MCF 10A (cell line): ENCODE measurements around the gene POLR2E. TPM values are rescaled to one million over a fixed set of nuclear protein-coding genes. Genes with fewer than 3 reads are reported as not detected.

Experiments used
- BruUV-seq: library from RNA; stranded (reverse); fragments of 400-500 nt; replicated peaks from 2 replicates; lab custom pipeline; 2021; lab: Mats Ljungman, UMichigan
- CTCF ChIA-PET: fragments of 300-600 bp; sonication (Branson Sonifier 250); formaldehyde crosslinking; extraction: SDS; loops from one replicate; lab custom pipeline; 2021; ENCODE audit warnings: antibody characterized with exemption, inconsistent platforms; lab: Yijun Ruan, JAX
- POLR2A ChIA-PET: fragments of 300-600, 350-650 bp; sonication (Branson Sonifier 250); formaldehyde crosslinking; extraction: SDS; loops from one replicate; lab custom pipeline; 2020; ENCODE audit warnings: antibody characterized with exemption, inconsistent platforms; lab: Yijun Ruan, JAX
- DNase-seq: peaks from one replicate; pipeline ENCODE4 v3.0.0-alpha.2; 2018; ENCODE audit not compliant: unreplicated experiment
- H3K27ac Mint-ChIP-seq: one replicate; pipeline ENCODE4 v1.8.0; 2022; ENCODE audit warnings: mild to moderate bottlenecking, low read depth, mixed read lengths; ENCODE audit not compliant: unreplicated experiment
- H3K27me3 Mint-ChIP-seq: one replicate; pipeline ENCODE4 v1.8.0; 2022; ENCODE audit warnings: mixed read lengths; ENCODE audit not compliant: insufficient read depth, unreplicated experiment
- H3K36me3 Mint-ChIP-seq: one replicate; pipeline ENCODE4 v1.8.0; 2022; ENCODE audit warnings: mild to moderate bottlenecking, moderate library complexity, mixed read lengths; ENCODE audit not compliant: insufficient read depth, unreplicated experiment
- H3K4me1 Mint-ChIP-seq: one replicate; pipeline ENCODE4 v1.8.0; 2022; ENCODE audit warnings: mixed read lengths; ENCODE audit not compliant: insufficient read depth, unreplicated experiment
- H3K4me3 Mint-ChIP-seq: one replicate; pipeline ENCODE4 v1.8.0; 2022; ENCODE audit warnings: mild to moderate bottlenecking, moderate library complexity, mixed read lengths; ENCODE audit not compliant: unreplicated experiment
- H3K9me3 Mint-ChIP-seq: one replicate; pipeline ENCODE4 v1.8.0; 2022; ENCODE audit warnings: mixed read lengths; ENCODE audit not compliant: unreplicated experiment
- CTCF ChIP-seq: fragments of 200-600 bp; IDR thresholded peaks from one replicate; pipeline ENCODE4 v1.8.0; 2022; ENCODE audit warnings: antibody characterized with exemption, mild to moderate bottlenecking; ENCODE audit not compliant: unreplicated experiment
- intact Hi-C: fragments of 100-400 bp; cut with micrococcal nuclease; formaldehyde crosslinking; loops from 2 replicates; pipeline ENCODE4 v1.14.1; 2022
- total RNA-seq: library from RNA; stranded (reverse); gene quantifications from 2 replicates; pipeline ENCODE4 v1.2.3, GENCODE V29; 2022

POLR2E gene
- total RNA-seq, 1 experiment from 2014 or later: 184 TPM

- H3K9me3 Mint-ChIP-seq: no peaks in the 10 kb centered on the region
- peak overlapping the region; percentile 77 for H3K27ac Mint-ChIP-seq
- H3K4me3 Mint-ChIP-seq: peak overlapping the region; percentile 72
- POLR2A ChIA-PET: interaction anchor here (0.5 to 4.8 kb wide), 5 partner anchors 9 to 39 kb away, joined by 3 to 31 read pairs (median 20); partner anchors contain the start of genes CNN2 and GPX4
- H3K4me1 Mint-ChIP-seq: peaks cover 23% of the 10 kb centered on the region
- TF ChIP-seq CTCF: no peak
- intact Hi-C loops: loop anchor here (5.0 kb wide), 1 partner anchor 36 kb away; the partner anchor contains the start of gene GPX4
- H3K36me3 Mint-ChIP-seq: peaks cover 6% of the 10 kb centered on the region
- BruUV-seq: no TSS peak
- peak; percentile 39 for DNase-seq
- no peaks in the 10 kb centered on the region for H3K27me3 Mint-ChIP-seq
- CTCF ChIA-PET: interaction anchor here (1.0 to 2.0 kb wide), 2 partner anchors 27 to 89 kb away, joined by 3 to 9 read pairs; no protein-coding TSS in a partner anchor
Measured at GRCh38 chr19:1066251-1066747, 28.9 kb downstream of the POLR2E start.

DNA sequence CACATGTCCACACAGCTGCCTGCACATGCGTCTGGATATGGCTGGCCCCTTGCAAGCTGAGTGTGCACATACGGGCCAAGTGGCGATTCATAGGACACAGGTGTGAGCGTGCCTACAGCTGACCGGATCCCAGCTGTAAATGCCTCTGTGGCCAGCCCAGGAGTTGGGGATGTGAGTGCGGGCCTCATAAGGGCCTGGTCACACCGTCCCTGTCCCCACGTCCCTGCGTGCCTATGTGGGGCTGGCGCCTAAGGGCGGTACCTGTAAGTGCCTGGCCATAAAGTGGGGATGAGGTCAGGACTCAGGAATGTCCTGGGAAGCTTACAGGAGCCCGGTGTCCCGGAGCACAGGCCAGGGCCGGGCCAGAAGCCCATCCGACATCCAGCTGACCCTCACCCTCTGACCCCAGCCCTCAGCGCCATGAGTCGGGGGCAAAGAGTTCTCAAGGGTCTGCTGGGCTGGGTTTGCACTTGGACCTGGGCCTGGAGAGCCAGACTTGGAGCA is 29.5 kb downstream of the POLR2E start:
- no peak for TF ChIP-seq CTCF
- Mint-ChIP-seq H3K27me3 (no peaks in the 10 kb centered on the region), H3K4me1 (peaks cover 23% of the 10 kb centered on the region), H3K27ac (peak overlapping the region; percentile 77), H3K9me3 (no peaks in the 10 kb centered on the region), H3K36me3 (peaks cover 6% of the 10 kb centered on the region), H3K4me3 (peak overlapping the region; percentile 72)
- ChIA-PET POLR2A (interaction anchor here (0.5 to 4.8 kb wide), 8 partner anchors 10 to 433 kb away, joined by 3 to 31 read pairs (median 8); partner anchors contain the start of genes ABCA7, CNN2 and GPX4), CTCF (interaction anchor here (1.0 to 2.0 kb wide), 2 partner anchors 28 to 90 kb away, joined by 3 to 9 read pairs; no protein-coding TSS in a partner anchor)
- intact Hi-C loops: loop anchor here (5.0 kb wide), 1 partner anchor 37 kb away; the partner anchor contains the start of gene GPX4
- DNase-seq: no peak
- no TSS peak for BruUV-seq

DNA sequence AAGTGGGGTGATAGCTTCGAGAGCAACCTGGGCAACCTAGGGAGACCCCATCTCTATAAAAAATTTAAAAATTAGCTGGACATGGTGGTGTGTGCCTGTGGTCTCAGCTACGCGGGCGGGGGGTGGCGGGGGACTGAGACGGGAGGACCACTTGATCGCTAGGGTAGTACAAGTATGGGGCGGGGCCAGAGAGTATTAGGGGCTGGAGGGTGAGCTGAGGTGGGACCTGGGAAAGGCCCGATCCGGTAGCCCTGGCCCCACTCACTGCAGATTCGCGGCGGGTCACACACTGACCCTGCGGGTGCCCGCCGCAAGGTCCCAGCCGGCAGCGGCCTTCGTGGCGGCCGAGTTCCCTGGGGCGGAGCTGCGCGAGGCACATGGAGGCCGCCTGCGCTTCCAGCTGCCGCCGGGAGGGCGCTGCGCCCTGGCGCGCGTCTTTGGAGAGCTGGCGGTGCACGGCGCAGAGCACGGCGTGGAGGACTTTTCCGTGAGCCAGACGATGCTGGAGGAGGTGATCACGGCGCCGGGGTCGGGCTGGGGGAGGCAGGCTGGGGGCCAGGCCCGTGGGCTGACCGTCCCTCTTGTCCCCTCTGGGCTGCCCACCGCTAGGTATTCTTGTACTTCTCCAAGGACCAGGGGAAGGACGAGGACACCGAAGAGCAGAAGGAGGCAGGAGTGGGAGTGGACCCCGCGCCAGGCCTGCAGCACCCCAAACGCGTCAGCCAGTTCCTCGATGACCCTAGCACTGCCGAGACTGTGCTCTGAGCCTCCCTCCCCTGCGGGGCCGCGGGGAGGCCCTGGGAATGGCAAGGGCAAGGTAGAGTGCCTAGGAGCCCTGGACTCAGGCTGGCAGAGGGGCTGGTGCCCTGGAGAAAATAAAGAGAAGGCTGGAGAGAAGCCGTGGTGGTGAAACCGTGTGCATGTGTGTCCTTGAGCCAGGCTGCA is 30.2 kb downstream of the POLR2E start:
- peaks cover 6% of the 10 kb centered on the region for H3K36me3 Mint-ChIP-seq
- BruUV-seq: no TSS peak
- intact Hi-C loops: loop anchor here (5.0 kb wide), 1 partner anchor 37 kb away; the partner anchor contains the start of gene GPX4
- peak; percentile 74 for DNase-seq
- no peaks in the 10 kb centered on the region for H3K9me3 Mint-ChIP-seq
- H3K4me1 Mint-ChIP-seq: peaks cover 23% of the 10 kb centered on the region
- no peaks in the 10 kb centered on the region for H3K27me3 Mint-ChIP-seq
- CTCF ChIA-PET: interaction anchor here (0.6 to 2.0 kb wide), 8 partner anchors 9 to 39 kb away, joined by 3 to 9 read pairs (median 4); partner anchors contain the start of gene GPX4
- H3K27ac Mint-ChIP-seq: no peak overlapping the region
- H3K4me3 Mint-ChIP-seq: peak overlapping the region; percentile 72
- peak; percentile 79 for TF ChIP-seq CTCF
- POLR2A ChIA-PET: interaction anchor here (0.5 to 4.8 kb wide), 10 partner anchors 10 to 433 kb away, joined by 3 to 31 read pairs (median 4); partner anchors contain the start of genes ABCA7, CNN2 and GPX4
